Measurements from ENCODE around the gene JMJD1C. TPM values are rescaled to one million over a fixed set of nuclear protein-coding genes. Genes with fewer than 3 reads are reported as not detected.

The JMJD1C gene
- total RNA-seq, 1 experiment from 2014 or later: 89.7 TPM

DNA sequence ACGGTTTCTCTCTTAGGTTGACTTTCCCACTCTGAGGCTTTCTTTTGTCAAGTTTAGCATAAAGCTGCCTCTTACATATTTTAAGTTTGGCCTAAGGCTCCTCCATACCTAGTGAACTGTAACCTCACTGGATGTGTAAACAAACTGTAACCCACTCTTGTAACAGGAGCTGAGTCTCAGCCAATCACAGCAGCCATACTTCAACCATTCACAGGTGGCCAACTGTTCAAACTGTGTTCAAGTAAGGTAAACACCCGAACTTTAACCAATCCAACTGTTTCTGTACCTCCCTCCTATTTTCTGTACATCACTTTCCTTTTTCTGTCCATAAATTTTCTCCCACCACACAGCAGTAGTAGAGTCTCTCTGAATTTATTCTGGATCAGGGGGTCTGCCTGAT is 340.3 kb downstream of the JMJD1C start:
- POLR2A ChIA-PET: no interaction called here
- H3K4me3 Mint-ChIP-seq (ENCODE audit: unreplicated experiment): no peak overlapping the region
- no peak for DNase-seq
- peaks cover 8% of the 10 kb centered on the region for H3K36me3 Mint-ChIP-seq (ENCODE audit: insufficient read depth, unreplicated experiment)
- Histone ChIP-seq H3K4me3 (ENCODE audit: low read depth, low read length) (no peak overlapping the region), H3K9me3 (peaks cover 5% of the 10 kb centered on the region; the same call in 1 of the 2 replicates), H3K27me3 (replicated peaks; ENCODE audit: control insufficient read depth, insufficient read depth, low read length) (no peaks in the 10 kb centered on the region), H3K36me3 (ENCODE audit: control insufficient read depth, insufficient read depth, low read length) (no peaks in the 10 kb centered on the region), H3K4me1 (no peaks in the 10 kb centered on the region)
- TF ChIP-seq, protein P1, sequence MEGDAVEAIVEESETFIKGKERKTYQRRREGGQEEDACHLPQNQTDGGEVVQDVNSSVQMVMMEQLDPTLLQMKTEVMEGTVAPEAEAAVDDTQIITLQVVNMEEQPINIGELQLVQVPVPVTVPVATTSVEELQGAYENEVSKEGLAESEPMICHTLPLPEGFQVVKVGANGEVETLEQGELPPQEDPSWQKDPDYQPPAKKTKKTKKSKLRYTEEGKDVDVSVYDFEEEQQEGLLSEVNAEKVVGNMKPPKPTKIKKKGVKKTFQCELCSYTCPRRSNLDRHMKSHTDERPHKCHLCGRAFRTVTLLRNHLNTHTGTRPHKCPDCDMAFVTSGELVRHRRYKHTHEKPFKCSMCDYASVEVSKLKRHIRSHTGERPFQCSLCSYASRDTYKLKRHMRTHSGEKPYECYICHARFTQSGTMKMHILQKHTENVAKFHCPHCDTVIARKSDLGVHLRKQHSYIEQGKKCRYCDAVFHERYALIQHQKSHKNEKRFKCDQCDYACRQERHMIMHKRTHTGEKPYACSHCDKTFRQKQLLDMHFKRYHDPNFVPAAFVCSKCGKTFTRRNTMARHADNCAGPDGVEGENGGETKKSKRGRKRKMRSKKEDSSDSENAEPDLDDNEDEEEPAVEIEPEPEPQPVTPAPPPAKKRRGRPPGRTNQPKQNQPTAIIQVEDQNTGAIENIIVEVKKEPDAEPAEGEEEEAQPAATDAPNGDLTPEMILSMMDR (IDR thresholded peaks at IDR 0.05; ENCODE audit: insufficient read depth in 1 of 2, low read depth in 1 of 2, low read length in 1 of 2, severe bottlenecking in 1 of 2, unreplicated experiment in 1 of 2): no peak
- intact Hi-C loops (cut with micrococcal nuclease; ENCODE audit: unreplicated experiment): no loop called here
- CTCF ChIA-PET: interaction anchor here (0.6 to 0.7 kb wide), 2 partner anchors 246 to 814 kb away, joined by 3 to 8 read pairs; no protein-coding TSS in a partner anchor
- H3K4me1 Mint-ChIP-seq (ENCODE audit: low read depth, unreplicated experiment): peaks cover 13% of the 10 kb centered on the region
- H3K27me3 Mint-ChIP-seq (ENCODE audit: insufficient read depth, unreplicated experiment): peaks cover 2% of the 10 kb centered on the region
- H3K27ac Mint-ChIP-seq (ENCODE audit: unreplicated experiment): no peak overlapping the region
- BruUV-seq (replicated peaks): no TSS peak
- peaks cover 21% of the 10 kb centered on the region for H3K9me3 Mint-ChIP-seq (ENCODE audit: unreplicated experiment)

DNA sequence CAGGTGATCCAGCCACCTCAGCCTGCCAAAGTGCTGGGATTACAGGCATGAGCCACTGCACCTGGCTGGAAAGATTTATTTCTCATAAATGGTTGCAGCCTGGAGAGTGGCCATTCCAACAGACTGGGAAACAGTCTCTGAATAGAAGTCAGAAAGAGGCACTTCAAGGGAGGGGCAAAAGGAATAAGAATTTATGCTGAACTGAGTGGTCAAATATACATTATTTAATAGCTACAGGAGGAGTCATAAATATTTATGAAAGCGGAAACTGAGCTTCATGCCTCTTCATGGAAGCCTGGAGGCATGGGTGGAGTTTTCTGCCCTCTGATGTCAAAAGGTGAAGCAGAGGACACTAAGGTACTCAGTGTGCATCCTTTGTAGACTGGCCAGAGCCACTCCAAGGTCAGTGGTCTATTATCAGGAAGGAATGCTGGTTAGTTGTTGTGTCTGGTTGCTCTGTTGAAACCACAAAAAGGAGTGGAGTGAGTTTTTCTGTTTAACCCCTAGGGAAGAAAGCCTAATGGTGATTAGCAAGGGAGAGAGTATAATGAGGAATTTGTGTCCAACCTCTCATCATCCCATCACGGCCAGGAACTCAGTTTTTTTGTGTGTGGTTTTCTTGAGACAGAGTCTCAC is 341.9 kb downstream of the JMJD1C start:
- H3K4me3 Mint-ChIP-seq (ENCODE audit: unreplicated experiment): no peak overlapping the region
- H3K27ac Mint-ChIP-seq (ENCODE audit: unreplicated experiment): no peak overlapping the region
- peaks cover 8% of the 10 kb centered on the region for H3K36me3 Mint-ChIP-seq (ENCODE audit: insufficient read depth, unreplicated experiment)
- CTCF ChIA-PET: interaction anchor here (0.6 kb wide), 1 partner anchor 308 kb away, joined by 3 read pairs; the partner anchor contains the start of gene EGR2
- POLR2A ChIA-PET: no interaction called here
- intact Hi-C loops (cut with micrococcal nuclease; ENCODE audit: unreplicated experiment): no loop called here
- H3K36me3 ChIP-seq (ENCODE audit: control insufficient read depth, insufficient read depth, low read length): no peaks in the 10 kb centered on the region
- H3K27me3 ChIP-seq (replicated peaks; ENCODE audit: control insufficient read depth, insufficient read depth, low read length): no peaks in the 10 kb centered on the region
- H3K4me1 Mint-ChIP-seq (ENCODE audit: low read depth, unreplicated experiment): peaks cover 7% of the 10 kb centered on the region
- H3K4me1 ChIP-seq: no peaks in the 10 kb centered on the region
- DNase-seq: no peak
- BruUV-seq (replicated peaks): no TSS peak
- no peak overlapping the region for H3K4me3 ChIP-seq (ENCODE audit: low read depth, low read length)
- TF ChIP-seq, protein P1 (IDR thresholded peaks at IDR 0.05; ENCODE audit: insufficient read depth in 1 of 2, low read depth in 1 of 2, low read length in 1 of 2, severe bottlenecking in 1 of 2, unreplicated experiment in 1 of 2): no peak
- peaks cover 21% of the 10 kb centered on the region for H3K9me3 Mint-ChIP-seq (ENCODE audit: unreplicated experiment)
- peaks cover 5% of the 10 kb centered on the region; the same call in 1 of the 2 replicates for H3K9me3 ChIP-seq
- H3K27me3 Mint-ChIP-seq (ENCODE audit: insufficient read depth, unreplicated experiment): peaks cover 2% of the 10 kb centered on the region

DNA sequence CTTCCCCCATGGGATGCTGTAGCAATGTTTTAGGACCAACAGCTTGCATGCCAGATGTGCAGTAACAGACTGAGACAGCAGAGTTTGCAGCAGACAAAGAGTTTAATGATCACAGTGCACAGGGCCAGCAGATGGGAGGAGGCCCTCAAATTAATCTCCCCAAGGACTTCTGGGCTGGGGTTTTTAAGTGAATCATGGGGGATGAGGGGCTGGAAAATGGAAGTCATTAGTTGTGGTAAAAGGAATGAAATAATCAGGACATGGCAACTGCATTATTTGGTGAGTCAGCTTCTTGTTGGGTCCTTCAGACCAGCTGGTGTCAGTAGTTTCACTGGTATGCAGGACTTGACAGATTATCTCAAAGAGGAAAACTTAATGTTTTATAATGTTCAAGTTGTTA is 345.2 kb downstream of the JMJD1C start:
- TF ChIP-seq, protein P1 (IDR thresholded peaks at IDR 0.05; ENCODE audit: insufficient read depth in 1 of 2, low read depth in 1 of 2, low read length in 1 of 2, severe bottlenecking in 1 of 2, unreplicated experiment in 1 of 2): no peak
- Histone ChIP-seq H3K9me3 (peaks cover 8% of the 10 kb centered on the region; the same call in 1 of the 2 replicates), H3K4me1 (no peaks in the 10 kb centered on the region), H3K36me3 (ENCODE audit: control insufficient read depth, insufficient read depth, low read length) (no peaks in the 10 kb centered on the region), H3K27me3 (replicated peaks; ENCODE audit: control insufficient read depth, insufficient read depth, low read length) (no peaks in the 10 kb centered on the region), H3K4me3 (ENCODE audit: low read depth, low read length) (no peak overlapping the region)
- intact Hi-C loops (cut with micrococcal nuclease; ENCODE audit: unreplicated experiment): no loop called here
- Mint-ChIP-seq H3K36me3 (ENCODE audit: insufficient read depth, unreplicated experiment) (peaks cover 8% of the 10 kb centered on the region), H3K4me3 (ENCODE audit: unreplicated experiment) (no peak overlapping the region), H3K9me3 (ENCODE audit: unreplicated experiment) (peaks cover 7% of the 10 kb centered on the region), H3K27ac (ENCODE audit: unreplicated experiment) (no peak overlapping the region), H3K4me1 (ENCODE audit: low read depth, unreplicated experiment) (peaks cover 5% of the 10 kb centered on the region), H3K27me3 (ENCODE audit: insufficient read depth, unreplicated experiment) (peaks cover 3% of the 10 kb centered on the region)
- CTCF ChIA-PET: no interaction called here
- POLR2A ChIA-PET: no interaction called here
- DNase-seq: no peak
- no TSS peak for BruUV-seq (replicated peaks)

Data from Caco-2 (cell line).